HepG2 (cell line): ENCODE results near the gene HLA-DPB1. TPM values are rescaled to one million over a fixed set of nuclear protein-coding genes. Genes with fewer than 3 reads are reported as not detected.

Source experiments
- ATAC-seq: fragments of 200-7000 bp; cut with Tn5 transposase; 3 replicates; pipeline ENCODE4 v1.9.1; 2020; ENCODE audit warnings: mild to moderate bottlenecking, moderate library complexity
- BruUV-seq: library from RNA; stranded (reverse); fragments of 400-500 nt; replicated peaks from 2 replicates; lab custom pipeline; 2021; lab: Mats Ljungman, UMichigan
- CTCF ChIA-PET: fragments of 300-600 bp; formaldehyde crosslinking; extraction: SDS; loops from one replicate; lab custom pipeline; 2021; ENCODE audit warnings: low total read pairs, inconsistent platforms, low intra/inter-chr PET ratio; lab: Yijun Ruan, JAX
- POLR2A ChIA-PET: fragments of 350-600 bp; sonication (Branson Sonifier 250); formaldehyde crosslinking; loops from one replicate; lab custom pipeline; 2020; ENCODE audit warnings: antibody characterized with exemption, inconsistent platforms; lab: Yijun Ruan, JAX
- DNase-seq: peaks from one replicate; pipeline ENCODE4 v3.0.0-alpha.2; 2015; ENCODE audit warnings: low spot score
- FAIRE-seq: peaks from 3 replicates; lab custom pipeline; 2011; peaks lifted over from hg19 to GRCh38; lab: Jason Lieb, UNC
- H2AFZ ChIP-seq: one replicate; pipeline ENCODE4 v1.6.1; 2011; ENCODE audit warnings: low read length, inconsistent platforms
- H3K27ac ChIP-seq: fragments of 300-600 bp; 3 replicates; pipeline ENCODE4 v1.8.0; 2011; ENCODE audit warnings: mixed run types, mild to moderate bottlenecking, mixed read lengths, low read length, inconsistent platforms; ENCODE audit not compliant: insufficient read depth; ENCODE audit errors: extremely low read length
- H3K27me3 ChIP-seq, 2 experiments: fragments of 200-600 bp in 1 of 2; 2 replicates in 1 of 2; 3 replicates in 1 of 2; pipeline versions ENCODE4 v1.6.0 to v1.8.0; 2011; ENCODE audit warnings: low read length in 2 of 2, mild to moderate bottlenecking in 2 of 2, moderate library complexity in 2 of 2, inconsistent platforms in 1 of 2; ENCODE audit not compliant: insufficient read depth in 2 of 2, control insufficient read depth in 1 of 2
- H3K36me3 ChIP-seq, 2 experiments: fragments of 200-600 bp in 1 of 2; replicated peaks in 1 of 2; 2 replicates in 1 of 2; 3 replicates in 1 of 2; pipeline versions ENCODE4 v1.5.1 to v1.8.0; 2011; ENCODE audit warnings: low read length in 2 of 2, inconsistent platforms in 1 of 2; ENCODE audit not compliant: insufficient read depth in 2 of 2, control insufficient read depth in 1 of 2
- H3K4me1 ChIP-seq: 2 replicates; pipeline ENCODE4 v1.5.1; 2012; ENCODE audit warnings: low read length, inconsistent platforms; ENCODE audit not compliant: insufficient read depth
- H3K4me2 ChIP-seq: 2 replicates; pipeline ENCODE4 v1.6.0; 2011; ENCODE audit warnings: low read depth, low read length, inconsistent platforms
- H3K4me3 ChIP-seq, 3 experiments: fragments of 200-600 bp in 1 of 3; sonication (generic), shearing (Covaris generic) in 1 of 3; replicated peaks in 1 of 3; 2 replicates each; pipeline ENCODE4 v1.5.1; 2011 to 2016; ENCODE audit warnings: low read length in 3 of 3, inconsistent platforms in 2 of 3, low read depth in 2 of 3, mild to moderate bottlenecking in 2 of 3, control low read depth in 1 of 3, mixed read lengths in 1 of 3; ENCODE audit not compliant: insufficient read depth in 1 of 3
- H3K79me2 ChIP-seq: one replicate; pipeline ENCODE4 v1.6.1; 2011; ENCODE audit warnings: low read length, inconsistent platforms; ENCODE audit not compliant: insufficient read depth
- H3K9ac ChIP-seq: 2 replicates; pipeline ENCODE4 v1.6.0; 2011; ENCODE audit warnings: mild to moderate bottlenecking, low read depth, low read length, inconsistent platforms; ENCODE audit not compliant: insufficient read depth
- H3K9me3 ChIP-seq: 2 replicates; pipeline ENCODE4 v1.5.1; 2012; ENCODE audit warnings: mild to moderate bottlenecking, low read length
- H4K20me1 ChIP-seq: 2 replicates; pipeline ENCODE4 v1.6.0; 2011; ENCODE audit warnings: inconsistent platforms, mild to moderate bottlenecking, low read length, moderate library complexity; ENCODE audit not compliant: insufficient read depth
- KAT7 ChIP-seq: IDR thresholded peaks from 2 replicates; pipeline ENCODE4 v1.6.1; 2018; ENCODE audit warnings: borderline replicate concordance, missing compliant biosample characterization
- KDM1A ChIP-seq: IDR thresholded peaks from 2 replicates; pipeline ENCODE4 v1.6.1; 2016; ENCODE audit warnings: missing compliant biosample characterization
- SAP130 ChIP-seq: IDR thresholded peaks from 2 replicates; pipeline ENCODE4 v1.6.1; 2016; ENCODE audit warnings: low read depth
- SIX1 ChIP-seq: sonication (generic); formaldehyde crosslinking; IDR thresholded peaks from 2 replicates; pipeline ENCODE4 v1.4.0; 2020; ENCODE audit warnings: missing genetic modification reagents, borderline replicate concordance
- TARDBP ChIP-seq: sonication (generic); formaldehyde crosslinking; IDR thresholded peaks from 2 replicates; pipeline ENCODE4 v1.8.0; 2022; ENCODE audit warnings: mild to moderate bottlenecking, missing genetic modification reagents
- YY1 ChIP-seq: IDR thresholded peaks from 2 replicates; pipeline ENCODE4 v1.6.1; 2011; ENCODE audit warnings: low read length, low read depth, moderate library complexity, mild to moderate bottlenecking; ENCODE audit not compliant: insufficient read depth, insufficient replicate concordance
- ZBTB1 ChIP-seq: sonication (generic); formaldehyde crosslinking; IDR thresholded peaks from 2 replicates; pipeline ENCODE4 v1.4.0; 2020; ENCODE audit warnings: missing genetic modification reagents, borderline replicate concordance
- ZFP1 ChIP-seq: IDR thresholded peaks from 2 replicates; pipeline ENCODE4 v1.6.1; 2016
- ZNF24 ChIP-seq: fragments of 450-650 bp; IDR thresholded peaks from 2 replicates; pipeline ENCODE4 v1.6.1; 2017; ENCODE audit warnings: antibody characterized with exemption, mild to moderate bottlenecking
- ZNF260 ChIP-seq: sonication (generic); formaldehyde crosslinking; IDR thresholded peaks from 2 replicates; pipeline ENCODE4 v1.4.0; 2020; ENCODE audit warnings: missing genetic modification reagents, low read depth, mild to moderate bottlenecking, borderline replicate concordance
- ZNF382 ChIP-seq: sonication (generic); formaldehyde crosslinking; IDR thresholded peaks from 2 replicates; pipeline ENCODE4 v1.5.0; 2020; ENCODE audit warnings: missing genetic modification reagents, mild to moderate bottlenecking, borderline replicate concordance
- ZNF776 ChIP-seq: sonication (generic); formaldehyde crosslinking; IDR thresholded peaks from 2 replicates; pipeline ENCODE4 v1.4.0; 2020; ENCODE audit warnings: mild to moderate bottlenecking, missing genetic modification reagents
- ZZZ3 ChIP-seq: sonication (generic); formaldehyde crosslinking; IDR thresholded peaks from 2 replicates; pipeline ENCODE4 v1.4.0; 2020; ENCODE audit warnings: missing genetic modification reagents, mild to moderate bottlenecking, borderline replicate concordance
- WGBS: methylation state at CpG from one replicate; pipeline ENCODE4 v1.1.6; 2017; ENCODE audit warnings: low lambda C conversion rate; 5-methylcytosine and 5-hydroxymethylcytosine counted together
- in situ Hi-C: cut with HindIII; loops from 2 replicates; pipeline ENCODE4 v1.10.0; 2017; ENCODE audit warnings: low pct_unique_long_range_greater_than_20kb; ENCODE audit not compliant: extremely low pct_ligation_motif_present
- intact Hi-C: fragments of 100-400 bp; cut with micrococcal nuclease; formaldehyde crosslinking; loops from one replicate; pipeline ENCODE4 v1.10.0; 2022; ENCODE audit not compliant: unreplicated experiment
- polyA plus RNA-seq, 8 experiments: library from polyadenylated mRNA; depleted of rRNA in 3 of 8; stranded (reverse) in 7 of 8; unstranded in 1 of 8; fragments of >200 nt; fragmentation: Illumina TruSeq in 4 of 8; extraction: Trizol in 4 of 8; gene quantifications; 2 replicates each; pipeline versions ENCODE4 v1.2.1 to v1.2.3, GENCODE V29; 2011 to 2016; ENCODE audit warnings: low read depth in 4 of 8, missing spikeins in 1 of 8, mixed read lengths in 1 of 8; ENCODE audit not compliant: insufficient read depth in 1 of 8
- total RNA-seq, 5 experiments: library from RNA; depleted of rRNA; stranded (reverse); fragments of >200 nt; fragmentation: Illumina TruSeq; extraction: Trizol; gene quantifications; 2 replicates each; pipeline ENCODE4 v1.2.3, GENCODE V29; 2016; ENCODE audit warnings: low read depth in 1 of 5
- TF ChIP-seq, protein P1 (sequence below): IDR thresholded peaks from 2 replicates; pipeline ENCODE4 v1.6.1; 2012; ENCODE audit warnings: inconsistent platforms
- TF ChIP-seq, protein P2 (sequence below): sonication (generic); formaldehyde crosslinking; conservative IDR thresholded peaks from 2 replicates; pipeline ENCODE4 v1.5.0; 2020; ENCODE audit warnings: missing genetic modification reagents
- TF ChIP-seq, protein P3 (sequence below): sonication (generic); formaldehyde crosslinking; IDR thresholded peaks from 2 replicates; pipeline ENCODE4 v1.5.0; 2020; ENCODE audit warnings: missing genetic modification reagents
- TF ChIP-seq, protein P4 (sequence below): sonication (generic); formaldehyde crosslinking; IDR thresholded peaks from 2 replicates; pipeline ENCODE4 v1.4.0; 2020; ENCODE audit warnings: missing genetic modification reagents, borderline replicate concordance
- TF ChIP-seq, protein P5 (sequence below): sonication (generic); formaldehyde crosslinking; IDR thresholded peaks from 2 replicates; pipeline ENCODE4 v1.8.0; 2022; ENCODE audit warnings: mild to moderate bottlenecking, missing genetic modification reagents; ENCODE audit not compliant: insufficient replicate concordance

HLA-DPB1 gene
- total and polyA plus RNA-seq, 2 of the 13 experiments (the other 11 are each of a cell fraction or from before 2014, with no cell fraction given): not detected

DNA sequence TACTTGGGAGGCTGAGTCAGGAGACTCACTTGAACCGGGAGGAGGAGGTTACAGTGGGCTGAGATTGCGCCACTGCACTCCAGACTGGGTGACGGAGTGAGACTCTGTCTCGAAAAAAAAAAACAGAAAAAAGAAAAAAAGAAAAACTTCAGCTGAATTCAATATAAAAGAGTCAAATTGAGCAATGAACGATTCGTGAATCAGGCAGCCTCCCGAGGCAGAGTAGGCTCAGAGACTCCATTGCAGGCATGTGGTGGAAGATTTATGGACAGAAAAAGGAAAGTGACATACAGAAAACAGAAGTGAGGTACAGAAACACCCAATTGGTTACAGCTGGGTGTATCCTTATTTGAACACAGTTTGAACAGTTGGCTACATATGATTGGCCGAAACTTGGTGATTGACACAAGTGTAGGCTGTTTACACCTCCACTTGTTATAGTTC, 56.3 kb downstream of the HLA-DPB1 start (continued):
- TF ChIP-seq, protein P1, sequence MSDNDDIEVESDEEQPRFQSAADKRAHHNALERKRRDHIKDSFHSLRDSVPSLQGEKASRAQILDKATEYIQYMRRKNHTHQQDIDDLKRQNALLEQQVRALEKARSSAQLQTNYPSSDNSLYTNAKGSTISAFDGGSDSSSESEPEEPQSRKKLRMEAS: no peak
- TF ChIP-seq, protein P2, sequence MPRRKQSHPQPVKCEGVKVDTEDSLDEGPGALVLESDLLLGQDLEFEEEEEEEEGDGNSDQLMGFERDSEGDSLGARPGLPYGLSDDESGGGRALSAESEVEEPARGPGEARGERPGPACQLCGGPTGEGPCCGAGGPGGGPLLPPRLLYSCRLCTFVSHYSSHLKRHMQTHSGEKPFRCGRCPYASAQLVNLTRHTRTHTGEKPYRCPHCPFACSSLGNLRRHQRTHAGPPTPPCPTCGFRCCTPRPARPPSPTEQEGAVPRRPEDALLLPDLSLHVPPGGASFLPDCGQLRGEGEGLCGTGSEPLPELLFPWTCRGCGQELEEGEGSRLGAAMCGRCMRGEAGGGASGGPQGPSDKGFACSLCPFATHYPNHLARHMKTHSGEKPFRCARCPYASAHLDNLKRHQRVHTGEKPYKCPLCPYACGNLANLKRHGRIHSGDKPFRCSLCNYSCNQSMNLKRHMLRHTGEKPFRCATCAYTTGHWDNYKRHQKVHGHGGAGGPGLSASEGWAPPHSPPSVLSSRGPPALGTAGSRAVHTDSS (CRISPR knock-in tag): no peak
- TF ChIP-seq SIX1 (CRISPR knock-in tag) (no peak), ZFP1 (CRISPR knock-in tag) (no peak)

DNA sequence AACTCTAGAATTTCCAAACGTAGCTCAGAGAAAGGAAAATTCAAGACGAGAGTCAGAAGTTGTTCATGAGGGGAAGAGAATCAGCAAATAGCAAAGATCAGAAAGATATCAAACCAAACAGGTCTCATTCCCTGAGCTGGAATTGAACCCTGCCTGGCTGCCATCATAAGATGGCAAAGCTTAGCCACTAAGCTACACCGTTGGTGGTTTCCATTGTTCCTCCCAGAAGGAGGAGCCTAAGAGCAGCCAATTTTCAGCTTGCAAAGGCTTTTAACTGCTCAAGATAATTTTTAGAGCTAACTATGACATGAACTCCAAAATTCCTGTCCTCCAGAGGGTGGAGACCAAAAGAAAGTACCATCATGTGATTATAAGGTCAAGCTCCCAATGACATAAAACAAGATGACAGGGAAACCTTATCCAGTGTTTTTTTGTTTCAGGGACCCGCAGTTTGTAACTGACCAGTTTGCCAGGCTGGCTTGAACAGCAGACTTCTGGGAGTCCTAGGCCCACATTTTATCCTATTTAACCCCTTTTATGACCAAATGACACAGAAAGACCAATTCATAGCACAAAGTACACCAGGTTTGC, 60.6 kb downstream of the HLA-DPB1 start:
- H3K79me2 ChIP-seq: no peaks in the 10 kb centered on the region
- no peak overlapping the region for H3K4me3 ChIP-seq
- 0 out of 2 replicates have a peak, but pooled peaks cover 6% of the 10 kb centered on the region for H3K4me1 ChIP-seq
- peaks cover 0 to 13% of the 10 kb centered on the region in 2 experiments; a peak in 1 of 5 replicates for H3K27me3 ChIP-seq
- ChIA-PET CTCF (no interaction called here), POLR2A (no interaction called here)
- no TSS peak for BruUV-seq
- no peaks in the 10 kb centered on the region for H4K20me1 ChIP-seq
- no peak for ATAC-seq
- no peak for FAIRE-seq
- no peak overlapping the region for H3K27ac ChIP-seq
- DNase-seq: no peak
- in situ Hi-C loops (no loop called here), intact Hi-C loops (no loop called here)
- WGBS: 28% methylated on average over 4 of the region's 4 CpGs
- no peaks in the 10 kb centered on the region for H3K36me3 ChIP-seq
- H2AFZ ChIP-seq: no peak overlapping the region
- no peaks in the 10 kb centered on the region for H3K9me3 ChIP-seq
- no peak overlapping the region for H3K4me2 ChIP-seq
- H3K9ac ChIP-seq: no peak overlapping the region
- TF ChIP-seq ZNF382 (CRISPR knock-in tag) (no peak), ZZZ3 (CRISPR knock-in tag) (no peak), ZNF24 (no peak), ZNF776 (no peak), KDM1A (CRISPR knock-in tag) (no peak), ZNF260 (no peak), SAP130 (no peak), ZBTB1 (CRISPR knock-in tag) (no peak), KAT7 (CRISPR knock-in tag) (no peak), YY1 (no peak), TARDBP (CRISPR knock-in tag) (no peak)
- TF ChIP-seq, protein P3, sequence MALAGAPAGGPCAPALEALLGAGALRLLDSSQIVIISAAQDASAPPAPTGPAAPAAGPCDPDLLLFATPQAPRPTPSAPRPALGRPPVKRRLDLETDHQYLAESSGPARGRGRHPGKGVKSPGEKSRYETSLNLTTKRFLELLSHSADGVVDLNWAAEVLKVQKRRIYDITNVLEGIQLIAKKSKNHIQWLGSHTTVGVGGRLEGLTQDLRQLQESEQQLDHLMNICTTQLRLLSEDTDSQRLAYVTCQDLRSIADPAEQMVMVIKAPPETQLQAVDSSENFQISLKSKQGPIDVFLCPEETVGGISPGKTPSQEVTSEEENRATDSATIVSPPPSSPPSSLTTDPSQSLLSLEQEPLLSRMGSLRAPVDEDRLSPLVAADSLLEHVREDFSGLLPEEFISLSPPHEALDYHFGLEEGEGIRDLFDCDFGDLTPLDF (CRISPR knock-in tag): no peak
- TF ChIP-seq, protein P4, sequence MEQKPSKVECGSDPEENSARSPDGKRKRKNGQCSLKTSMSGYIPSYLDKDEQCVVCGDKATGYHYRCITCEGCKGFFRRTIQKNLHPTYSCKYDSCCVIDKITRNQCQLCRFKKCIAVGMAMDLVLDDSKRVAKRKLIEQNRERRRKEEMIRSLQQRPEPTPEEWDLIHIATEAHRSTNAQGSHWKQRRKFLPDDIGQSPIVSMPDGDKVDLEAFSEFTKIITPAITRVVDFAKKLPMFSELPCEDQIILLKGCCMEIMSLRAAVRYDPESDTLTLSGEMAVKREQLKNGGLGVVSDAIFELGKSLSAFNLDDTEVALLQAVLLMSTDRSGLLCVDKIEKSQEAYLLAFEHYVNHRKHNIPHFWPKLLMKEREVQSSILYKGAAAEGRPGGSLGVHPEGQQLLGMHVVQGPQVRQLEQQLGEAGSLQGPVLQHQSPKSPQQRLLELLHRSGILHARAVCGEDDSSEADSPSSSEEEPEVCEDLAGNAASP (CRISPR knock-in tag): no peak
- TF ChIP-seq, protein P5, sequence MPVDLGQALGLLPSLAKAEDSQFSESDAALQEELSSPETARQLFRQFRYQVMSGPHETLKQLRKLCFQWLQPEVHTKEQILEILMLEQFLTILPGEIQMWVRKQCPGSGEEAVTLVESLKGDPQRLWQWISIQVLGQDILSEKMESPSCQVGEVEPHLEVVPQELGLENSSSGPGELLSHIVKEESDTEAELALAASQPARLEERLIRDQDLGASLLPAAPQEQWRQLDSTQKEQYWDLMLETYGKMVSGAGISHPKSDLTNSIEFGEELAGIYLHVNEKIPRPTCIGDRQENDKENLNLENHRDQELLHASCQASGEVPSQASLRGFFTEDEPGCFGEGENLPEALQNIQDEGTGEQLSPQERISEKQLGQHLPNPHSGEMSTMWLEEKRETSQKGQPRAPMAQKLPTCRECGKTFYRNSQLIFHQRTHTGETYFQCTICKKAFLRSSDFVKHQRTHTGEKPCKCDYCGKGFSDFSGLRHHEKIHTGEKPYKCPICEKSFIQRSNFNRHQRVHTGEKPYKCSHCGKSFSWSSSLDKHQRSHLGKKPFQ (CRISPR knock-in tag): no peak
